ENCODE results near the gene NLGN1.

NLGN1 gene

DNA sequence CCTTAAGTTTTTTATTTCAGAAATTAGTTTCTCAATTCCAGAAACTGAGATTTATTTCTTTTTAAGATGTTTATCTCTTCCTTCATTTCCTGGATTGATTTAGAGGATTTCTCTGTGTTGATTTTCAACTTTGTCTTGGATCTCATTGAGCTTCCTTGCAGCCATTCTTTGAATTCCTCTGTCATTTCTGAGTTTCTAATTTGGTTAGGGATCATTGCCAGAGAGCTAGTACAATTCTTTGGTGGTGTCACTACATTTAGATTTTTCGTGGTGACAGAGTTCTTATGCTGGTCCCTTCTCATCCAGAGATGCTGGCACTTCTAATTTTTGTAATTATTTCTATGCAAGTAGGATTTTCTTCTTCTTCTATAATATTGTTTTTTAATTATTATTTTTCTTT is 770.5 kb downstream of the NLGN1 start:
- no peak overlapping the region for H3K4me3 ChIP-seq (ENCODE audit: control insufficient read depth, low read depth, low read length)
- TF ChIP-seq, protein P1, sequence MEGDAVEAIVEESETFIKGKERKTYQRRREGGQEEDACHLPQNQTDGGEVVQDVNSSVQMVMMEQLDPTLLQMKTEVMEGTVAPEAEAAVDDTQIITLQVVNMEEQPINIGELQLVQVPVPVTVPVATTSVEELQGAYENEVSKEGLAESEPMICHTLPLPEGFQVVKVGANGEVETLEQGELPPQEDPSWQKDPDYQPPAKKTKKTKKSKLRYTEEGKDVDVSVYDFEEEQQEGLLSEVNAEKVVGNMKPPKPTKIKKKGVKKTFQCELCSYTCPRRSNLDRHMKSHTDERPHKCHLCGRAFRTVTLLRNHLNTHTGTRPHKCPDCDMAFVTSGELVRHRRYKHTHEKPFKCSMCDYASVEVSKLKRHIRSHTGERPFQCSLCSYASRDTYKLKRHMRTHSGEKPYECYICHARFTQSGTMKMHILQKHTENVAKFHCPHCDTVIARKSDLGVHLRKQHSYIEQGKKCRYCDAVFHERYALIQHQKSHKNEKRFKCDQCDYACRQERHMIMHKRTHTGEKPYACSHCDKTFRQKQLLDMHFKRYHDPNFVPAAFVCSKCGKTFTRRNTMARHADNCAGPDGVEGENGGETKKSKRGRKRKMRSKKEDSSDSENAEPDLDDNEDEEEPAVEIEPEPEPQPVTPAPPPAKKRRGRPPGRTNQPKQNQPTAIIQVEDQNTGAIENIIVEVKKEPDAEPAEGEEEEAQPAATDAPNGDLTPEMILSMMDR (conservative IDR thresholded peaks at IDR 0.05; ENCODE audit: control insufficient read depth, insufficient read depth, low read depth, low read length): no peak
- DNase-seq (ENCODE audit: low read depth): no peak

DNA sequence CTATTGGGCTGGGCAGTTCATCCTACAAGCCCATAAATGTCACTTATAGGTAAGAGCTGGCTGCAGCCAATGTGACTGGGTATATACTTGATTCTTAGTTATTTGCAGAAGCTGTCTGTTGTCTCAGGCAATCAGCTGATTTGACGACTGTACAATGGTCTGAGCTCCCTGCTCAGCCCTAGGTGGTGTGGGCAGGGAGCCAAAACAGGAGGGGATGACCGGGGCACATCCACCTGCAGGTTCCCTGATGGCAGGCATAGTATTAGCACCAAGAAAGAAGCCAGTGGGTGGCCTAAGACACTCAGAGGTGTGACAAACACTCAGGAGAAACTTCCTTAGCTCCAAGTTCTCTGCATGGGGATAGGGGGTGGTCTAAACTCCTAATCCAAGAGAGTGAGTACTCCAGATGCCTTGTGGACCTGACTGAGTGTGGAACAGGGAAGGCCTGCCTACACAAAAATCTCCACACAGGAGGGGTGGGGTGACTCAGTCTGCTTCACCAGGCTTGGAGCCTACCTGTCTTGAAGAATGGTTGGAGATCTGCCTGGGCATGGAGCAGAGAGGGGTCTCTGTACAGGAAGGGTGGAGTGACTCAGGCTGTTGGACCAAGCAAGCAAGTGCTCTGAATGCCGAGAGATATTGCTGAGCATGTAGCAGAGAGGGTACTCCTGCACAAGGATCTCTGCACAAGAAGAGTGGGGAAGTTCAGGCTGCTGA is 771.2 kb downstream of the NLGN1 start:
- TF ChIP-seq, protein P1 (conservative IDR thresholded peaks at IDR 0.05; ENCODE audit: control insufficient read depth, insufficient read depth, low read depth, low read length): no peak
- no peak for DNase-seq (ENCODE audit: low read depth)
- no peak overlapping the region for H3K4me3 ChIP-seq (ENCODE audit: control insufficient read depth, low read depth, low read length)

DNA sequence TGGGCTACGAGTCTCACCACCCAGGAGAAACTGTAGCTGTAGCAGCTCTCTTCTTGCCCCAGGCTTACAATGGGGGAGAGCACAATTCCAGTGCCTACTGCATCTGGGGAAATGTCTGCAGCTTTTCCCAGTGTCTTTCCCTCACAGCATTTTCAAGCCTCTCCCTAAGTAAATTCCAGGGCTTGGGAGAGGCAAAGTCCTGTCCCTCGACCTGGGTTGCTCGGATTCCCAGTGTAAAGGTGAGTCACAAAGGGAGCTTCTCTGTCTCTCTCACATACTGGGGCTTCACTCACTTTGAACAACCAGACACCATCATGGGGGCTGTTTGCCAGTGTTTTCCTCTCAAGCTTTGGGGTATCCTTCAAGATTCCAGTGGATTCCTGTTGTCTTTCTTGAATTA is 772.2 kb downstream of the NLGN1 start:
- no peak overlapping the region for H3K4me3 ChIP-seq (ENCODE audit: control insufficient read depth, low read depth, low read length)
- no peak for DNase-seq (ENCODE audit: low read depth)
- TF ChIP-seq, protein P1 (conservative IDR thresholded peaks at IDR 0.05; ENCODE audit: control insufficient read depth, insufficient read depth, low read depth, low read length): no peak

DNA sequence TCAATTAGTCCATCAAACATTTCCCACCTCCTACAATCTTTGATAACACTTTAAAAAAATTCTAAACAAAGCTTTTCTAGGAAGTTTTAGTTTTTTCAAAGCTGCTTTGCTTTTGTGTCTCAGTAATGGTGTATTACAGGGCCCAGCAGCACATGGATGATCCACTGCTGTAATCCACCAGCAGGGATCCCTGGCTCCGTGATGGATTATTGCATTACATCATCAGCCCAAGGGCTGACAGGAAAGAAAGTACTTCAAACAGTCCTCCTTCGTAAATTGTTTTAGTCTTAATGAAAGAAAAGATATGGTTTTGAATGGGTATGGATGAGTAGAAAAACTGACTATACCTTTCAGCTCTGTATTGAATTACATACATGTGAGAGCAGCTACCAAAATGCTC is 772.7 kb downstream of the NLGN1 start:
- TF ChIP-seq, protein P1 (conservative IDR thresholded peaks at IDR 0.05; ENCODE audit: control insufficient read depth, insufficient read depth, low read depth, low read length): no peak
- peak; percentile 8 for DNase-seq (ENCODE audit: low read depth)

DNA sequence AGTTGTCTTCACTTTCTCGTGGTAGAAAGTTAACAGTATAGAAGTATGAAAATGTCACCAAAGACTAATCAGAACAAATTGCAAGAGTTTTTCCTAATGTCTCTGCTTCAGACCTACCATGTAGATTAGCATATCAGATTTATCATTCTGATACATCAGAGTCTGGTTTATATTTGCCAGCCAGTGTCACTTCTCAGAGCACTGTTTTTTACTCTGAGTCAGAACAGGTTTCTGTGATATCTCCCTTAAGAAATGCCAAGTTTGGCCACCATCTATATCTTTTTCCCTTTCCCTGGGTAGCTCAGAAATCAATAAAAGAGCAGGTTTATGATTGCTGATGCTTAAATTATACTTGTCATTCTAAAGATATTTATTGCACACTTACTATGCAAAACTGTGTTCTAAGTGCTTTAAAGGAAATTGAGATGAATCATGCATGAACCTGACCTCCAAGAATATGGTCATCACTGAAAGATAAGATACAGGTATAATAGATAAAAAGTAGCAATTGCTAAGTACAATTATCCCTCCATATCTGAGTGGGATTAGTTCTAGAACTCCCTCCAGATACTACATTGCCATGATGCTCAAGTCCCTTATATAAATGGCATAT is 788.9 kb downstream of the NLGN1 start:
- no peak for DNase-seq (ENCODE audit: low read depth)
- TF ChIP-seq, protein P1 (conservative IDR thresholded peaks at IDR 0.05; ENCODE audit: control insufficient read depth, insufficient read depth, low read depth, low read length): no peak
- H3K4me3 ChIP-seq (ENCODE audit: control insufficient read depth, low read depth, low read length): no peak overlapping the region

More for the DNA sequence above, 772.7 kb downstream of the NLGN1 start:
- no peak overlapping the region for H3K4me3 ChIP-seq (ENCODE audit: control insufficient read depth, low read depth, low read length)

DNA sequence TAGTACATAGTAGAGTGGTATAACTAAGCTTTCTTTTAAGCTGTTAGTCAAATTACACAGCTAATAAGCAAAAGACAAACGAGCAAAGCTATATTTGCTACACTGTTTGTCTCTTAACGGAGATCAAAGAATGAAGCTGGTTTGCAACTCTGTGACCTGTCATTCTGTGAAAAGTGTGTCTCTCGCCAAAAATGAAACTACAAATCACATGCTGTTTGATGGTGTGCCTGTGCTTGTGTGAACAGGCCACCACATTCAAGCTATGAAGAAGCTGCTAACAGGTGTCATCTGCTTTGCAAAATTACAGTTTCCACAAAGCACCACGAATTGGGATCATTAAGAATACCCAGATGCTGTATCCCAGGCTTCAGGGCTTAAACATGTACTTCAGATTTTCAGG is 793.8 kb downstream of the NLGN1 start:
- TF ChIP-seq, protein P1 (conservative IDR thresholded peaks at IDR 0.05; ENCODE audit: control insufficient read depth, insufficient read depth, low read depth, low read length): no peak
- no peak overlapping the region for H3K4me3 ChIP-seq (ENCODE audit: control insufficient read depth, low read depth, low read length)
- DNase-seq (ENCODE audit: low read depth): no peak
